RPMI7951 (cell line): Measurements from ENCODE around the gene UQCRC2. TPM values are rescaled to one million over a fixed set of nuclear protein-coding genes. Genes with fewer than 3 reads are reported as not detected.
"Not testable (repeated sequence)": the region's sequence is repeated elsewhere in the genome, so short reads cannot be mapped to it uniquely, and the experiment has no call there.

Experiments used
- DNase-seq: peaks from one replicate; pipeline ENCODE4 v3.0.0-alpha.2; 2012; ENCODE audit warnings: low read depth
- total RNA-seq: library from RNA; depleted of rRNA; stranded (reverse); fragments of >200 nt; shearing (Covaris generic); gene quantifications from 2 replicates; pipeline ENCODE4 v1.2.3, GENCODE V29; 2014; rRNA removed

UQCRC2 gene
- total RNA-seq = 95.0 and 102 TPM in 2 replicates

- DNase-seq = peak; percentile 89
Measured at GRCh38 chr16:21952793-21953540, at the start of gene UQCRC2. TSS of gene UQCRC2 (plus strand) at chr16:21953361. CDS start at chr16:21953424, 63 bp downstream.

- not testable (repeated sequence) for DNase-seq
Measured at GRCh38 chr16:21932650-21933049, 20.5 kb upstream of the UQCRC2 start.

- not testable (repeated sequence) for DNase-seq
Measured at GRCh38 chr16:21933316-21933715, 19.8 kb upstream of the UQCRC2 start.

- not testable (repeated sequence) for DNase-seq
Measured at GRCh38 chr16:21933790-21934189, 19.4 kb upstream of the UQCRC2 start.

GRCh38 chr16:21936216-21936615 lies 16.9 kb upstream of the UQCRC2 start:
- not testable (repeated sequence) for DNase-seq

- DNase-seq = no peak
Measured at GRCh38 chr16:21937336-21937829, 15.8 kb upstream of the UQCRC2 start.

GRCh38 chr16:21940570-21940969 lies 12.6 kb upstream of the UQCRC2 start:
- no peak for DNase-seq

- DNase-seq = no peak
Measured at GRCh38 chr16:21943571-21943970, 9.6 kb upstream of the UQCRC2 start.

GRCh38 chr16:21946889-21947635 lies 6.1 kb upstream of the UQCRC2 start:
- no peak for DNase-seq

- DNase-seq = no peak
Measured at GRCh38 chr16:21949713-21950260, 3.4 kb upstream of the UQCRC2 start.

GRCh38 chr16:21950782-21951521 lies 2.2 kb upstream of the UQCRC2 start:
- DNase-seq = peak; percentile 25

GRCh38 chr16:21952040-21952792 lies 945 bp upstream of the UQCRC2 start:
- DNase-seq = peak; percentile 54

GRCh38 chr16:21953541-21953902 lies 361 bp downstream of the UQCRC2 start:
- no peak for DNase-seq

GRCh38 chr16:21957714-21958346 lies 4.7 kb downstream of the UQCRC2 start:
- no peak for DNase-seq

GRCh38 chr16:21959050-21959449 lies 5.9 kb downstream of the UQCRC2 start:
- no peak for DNase-seq

- DNase-seq = no peak
Measured at GRCh38 chr16:21962475-21962874, 9.3 kb downstream of the UQCRC2 start.

- DNase-seq = no peak
Measured at GRCh38 chr16:21963887-21964286, 10.7 kb downstream of the UQCRC2 start.

- no peak for DNase-seq
Measured at GRCh38 chr16:21964353-21964752, 11.2 kb downstream of the UQCRC2 start.

- DNase-seq = no peak
Measured at GRCh38 chr16:21971856-21972255, 18.7 kb downstream of the UQCRC2 start.

- DNase-seq = no peak
Measured at GRCh38 chr16:21973945-21974344, 20.8 kb downstream of the UQCRC2 start.

GRCh38 chr16:21980032-21980431 lies 26.9 kb downstream of the UQCRC2 start:
- no peak for DNase-seq
